Activated naive CD8-positive, alpha-beta T cell (primary cell): ENCODE results near the gene ANKRD50.

Source experiments
- H3K27ac Mint-ChIP-seq: one replicate; pipeline ENCODE4 v1.8.0; 2021; ENCODE audit warnings: mixed read lengths
- H3K27me3 Mint-ChIP-seq: one replicate; pipeline ENCODE4 v1.8.0; 2021; ENCODE audit warnings: mixed read lengths
- H3K36me3 Mint-ChIP-seq: one replicate; pipeline ENCODE4 v1.8.0; 2021; ENCODE audit warnings: mixed read lengths
- H3K4me1 Mint-ChIP-seq: one replicate; pipeline ENCODE4 v1.8.0; 2021; ENCODE audit warnings: low read depth, mixed read lengths
- H3K4me3 Mint-ChIP-seq: one replicate; pipeline ENCODE4 v1.8.0; 2021; ENCODE audit warnings: mild to moderate bottlenecking, mixed read lengths
- H3K9me3 Mint-ChIP-seq: one replicate; pipeline ENCODE4 v1.8.0; 2021; ENCODE audit warnings: low read depth, mixed read lengths

ANKRD50 gene

GRCh38 chr4:124685851-124686250, 26.7 kb downstream of the ANKRD50 start:
- H3K4me3 Mint-ChIP-seq = no peak overlapping the region
- no peaks in the 10 kb centered on the region for H3K27me3 Mint-ChIP-seq
- no peaks in the 10 kb centered on the region for H3K36me3 Mint-ChIP-seq
- H3K27ac Mint-ChIP-seq = no peak overlapping the region
- H3K4me1 Mint-ChIP-seq = no peaks in the 10 kb centered on the region
- no peaks in the 10 kb centered on the region for H3K9me3 Mint-ChIP-seq

- Mint-ChIP-seq H3K27ac (no peak overlapping the region), H3K4me3 (no peak overlapping the region), H3K9me3 (no peaks in the 10 kb centered on the region), H3K4me1 (no peaks in the 10 kb centered on the region), H3K36me3 (no peaks in the 10 kb centered on the region), H3K27me3 (no peaks in the 10 kb centered on the region)
Observed at GRCh38 chr4:124684301-124684700, 28.2 kb downstream of the ANKRD50 start.

GRCh38 chr4:124682384-124682783, 30.1 kb downstream of the ANKRD50 start:
- Mint-ChIP-seq H3K9me3 (no peaks in the 10 kb centered on the region), H3K4me3 (no peak overlapping the region), H3K27me3 (no peaks in the 10 kb centered on the region), H3K36me3 (no peaks in the 10 kb centered on the region), H3K4me1 (no peaks in the 10 kb centered on the region), H3K27ac (no peak overlapping the region)

- H3K4me1 Mint-ChIP-seq = no peaks in the 10 kb centered on the region
- H3K27ac Mint-ChIP-seq = no peak overlapping the region
- H3K36me3 Mint-ChIP-seq = no peaks in the 10 kb centered on the region
- no peaks in the 10 kb centered on the region for H3K27me3 Mint-ChIP-seq
- H3K4me3 Mint-ChIP-seq = no peak overlapping the region
- no peaks in the 10 kb centered on the region for H3K9me3 Mint-ChIP-seq
Observed at GRCh38 chr4:124666496-124666895, 46.0 kb downstream of the ANKRD50 start.

GRCh38 chr4:124658795-124659194, 53.7 kb downstream of the ANKRD50 start:
- Mint-ChIP-seq H3K4me3 (no peak overlapping the region), H3K9me3 (no peaks in the 10 kb centered on the region), H3K27me3 (no peaks in the 10 kb centered on the region), H3K27ac (no peak overlapping the region), H3K36me3 (no peaks in the 10 kb centered on the region), H3K4me1 (no peaks in the 10 kb centered on the region)

- no peak overlapping the region for H3K4me3 Mint-ChIP-seq
- no peaks in the 10 kb centered on the region for H3K27me3 Mint-ChIP-seq
- H3K4me1 Mint-ChIP-seq = no peaks in the 10 kb centered on the region
- H3K27ac Mint-ChIP-seq = no peak overlapping the region
- H3K9me3 Mint-ChIP-seq = no peaks in the 10 kb centered on the region
- no peaks in the 10 kb centered on the region for H3K36me3 Mint-ChIP-seq
Observed at GRCh38 chr4:124650614-124651013, 61.9 kb downstream of the ANKRD50 start.

- Mint-ChIP-seq H3K4me3 (no peak overlapping the region), H3K4me1 (no peaks in the 10 kb centered on the region), H3K27ac (no peak overlapping the region), H3K27me3 (peaks cover 2% of the 10 kb centered on the region), H3K36me3 (no peaks in the 10 kb centered on the region), H3K9me3 (no peaks in the 10 kb centered on the region)
Observed at GRCh38 chr4:124647599-124647998, 64.9 kb downstream of the ANKRD50 start.

GRCh38 chr4:124644621-124645020, 67.9 kb downstream of the ANKRD50 start:
- H3K27ac Mint-ChIP-seq = no peak overlapping the region
- H3K36me3 Mint-ChIP-seq = no peaks in the 10 kb centered on the region
- no peak overlapping the region for H3K4me3 Mint-ChIP-seq
- H3K27me3 Mint-ChIP-seq = peaks cover 2% of the 10 kb centered on the region
- H3K4me1 Mint-ChIP-seq = no peaks in the 10 kb centered on the region
- H3K9me3 Mint-ChIP-seq = no peaks in the 10 kb centered on the region

GRCh38 chr4:124642846-124643245, 69.7 kb downstream of the ANKRD50 start:
- Mint-ChIP-seq H3K9me3 (no peaks in the 10 kb centered on the region), H3K4me3 (no peak overlapping the region), H3K27me3 (peaks cover 2% of the 10 kb centered on the region), H3K27ac (no peak overlapping the region), H3K4me1 (no peaks in the 10 kb centered on the region), H3K36me3 (no peaks in the 10 kb centered on the region)

- no peak overlapping the region for H3K4me3 Mint-ChIP-seq
- H3K36me3 Mint-ChIP-seq = no peaks in the 10 kb centered on the region
- H3K9me3 Mint-ChIP-seq = no peaks in the 10 kb centered on the region
- no peak overlapping the region for H3K27ac Mint-ChIP-seq
- no peaks in the 10 kb centered on the region for H3K4me1 Mint-ChIP-seq
- H3K27me3 Mint-ChIP-seq = peaks cover 2% of the 10 kb centered on the region
Observed at GRCh38 chr4:124641715-124642381, 70.7 kb downstream of the ANKRD50 start.

- Mint-ChIP-seq H3K27me3 (peaks cover 2% of the 10 kb centered on the region), H3K9me3 (no peaks in the 10 kb centered on the region), H3K36me3 (no peaks in the 10 kb centered on the region), H3K4me1 (no peaks in the 10 kb centered on the region), H3K4me3 (no peak overlapping the region), H3K27ac (no peak overlapping the region)
Observed at GRCh38 chr4:124640022-124640730, 72.4 kb downstream of the ANKRD50 start.

GRCh38 chr4:124637321-124637720, 75.2 kb downstream of the ANKRD50 start:
- Mint-ChIP-seq H3K4me1 (no peaks in the 10 kb centered on the region), H3K9me3 (no peaks in the 10 kb centered on the region), H3K36me3 (no peaks in the 10 kb centered on the region), H3K27ac (no peak overlapping the region), H3K4me3 (no peak overlapping the region), H3K27me3 (no peaks in the 10 kb centered on the region)

- Mint-ChIP-seq H3K4me1 (no peaks in the 10 kb centered on the region), H3K27me3 (no peaks in the 10 kb centered on the region), H3K4me3 (no peak overlapping the region), H3K27ac (no peak overlapping the region), H3K36me3 (no peaks in the 10 kb centered on the region), H3K9me3 (no peaks in the 10 kb centered on the region)
Observed at GRCh38 chr4:124636788-124637187, 75.7 kb downstream of the ANKRD50 start.

GRCh38 chr4:124635331-124635730, 77.2 kb downstream of the ANKRD50 start:
- Mint-ChIP-seq H3K27ac (no peak overlapping the region), H3K4me3 (no peak overlapping the region), H3K9me3 (no peaks in the 10 kb centered on the region), H3K4me1 (no peaks in the 10 kb centered on the region), H3K27me3 (no peaks in the 10 kb centered on the region), H3K36me3 (no peaks in the 10 kb centered on the region)

GRCh38 chr4:124633285-124633941, 79.1 kb downstream of the ANKRD50 start:
- H3K4me3 Mint-ChIP-seq = no peak overlapping the region
- no peaks in the 10 kb centered on the region for H3K36me3 Mint-ChIP-seq
- H3K27me3 Mint-ChIP-seq = no peaks in the 10 kb centered on the region
- no peak overlapping the region for H3K27ac Mint-ChIP-seq
- no peaks in the 10 kb centered on the region for H3K9me3 Mint-ChIP-seq
- H3K4me1 Mint-ChIP-seq = no peaks in the 10 kb centered on the region
